GM21360 (cell line): ENCODE results near the gene WASL.
"Not testable (repeated sequence)": the region's sequence is repeated elsewhere in the genome, so short reads cannot be mapped to it uniquely, and the experiment has no call there.

Source experiments
- ATAC-seq: cut with Tn5 transposase; IDR thresholded peaks from one replicate; pipeline ENCODE4 v1.9.1; 2021; ENCODE audit warnings: mild to moderate bottlenecking, moderate library complexity; ENCODE audit not compliant: unreplicated experiment

WASL gene

DNA sequence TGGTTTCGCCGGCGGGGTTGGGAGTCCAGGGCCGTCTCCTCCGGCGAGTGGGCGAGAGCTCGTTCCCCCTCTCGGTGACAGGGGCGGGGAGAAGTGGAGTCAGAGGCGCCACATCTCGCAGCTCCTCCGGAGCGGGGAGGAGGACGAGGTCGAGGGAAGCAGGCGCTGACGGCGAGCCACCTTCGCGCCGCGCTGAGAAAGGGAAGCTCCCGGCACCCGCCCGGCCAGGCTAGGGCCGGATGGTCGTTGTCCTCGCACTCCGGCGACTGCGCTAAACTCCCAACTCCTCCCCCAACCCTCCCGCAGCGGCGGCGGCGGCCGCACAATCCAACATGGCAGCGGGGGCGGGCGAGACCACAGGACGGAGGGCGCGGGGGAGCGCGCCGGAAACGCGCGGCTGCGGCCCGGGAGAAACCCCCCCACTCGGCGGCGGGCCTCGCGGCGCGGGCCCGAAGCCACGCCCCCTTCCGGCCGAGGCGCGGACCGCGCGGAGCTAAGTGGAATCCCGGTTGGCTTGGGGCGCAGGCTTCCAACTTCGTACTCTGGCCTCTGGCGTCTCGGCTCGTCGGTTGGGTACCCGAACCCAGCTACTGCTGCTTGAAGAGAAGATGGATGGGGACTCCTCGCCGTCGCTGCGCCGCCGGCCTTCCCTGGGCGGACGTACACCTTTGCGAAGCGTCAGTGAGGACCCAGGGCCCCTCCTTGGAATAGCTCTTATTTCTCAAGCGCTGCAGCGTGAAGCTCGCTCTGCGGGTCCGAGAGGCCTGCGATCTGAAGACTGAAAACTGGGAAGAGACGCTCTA lies at the start of gene WASL:
Gene WASL, minus strand, starts transcription at position 270 of the 803 bp plus-strand sequence. Its CDS starts 269 bp downstream, at position 1.
- ATAC-seq = peak; percentile 74

- no peak for ATAC-seq
Measured at GRCh38 chr7:123797673-123798531, 49.1 kb upstream of the WASL start.

- ATAC-seq = no peak
Measured at GRCh38 chr7:123796568-123796967, 47.8 kb upstream of the WASL start.

GRCh38 chr7:123795917-123796316 lies 47.1 kb upstream of the WASL start:
- ATAC-seq = no peak

- not testable (repeated sequence) for ATAC-seq
Measured at GRCh38 chr7:123795116-123795515, 46.3 kb upstream of the WASL start.

DNA sequence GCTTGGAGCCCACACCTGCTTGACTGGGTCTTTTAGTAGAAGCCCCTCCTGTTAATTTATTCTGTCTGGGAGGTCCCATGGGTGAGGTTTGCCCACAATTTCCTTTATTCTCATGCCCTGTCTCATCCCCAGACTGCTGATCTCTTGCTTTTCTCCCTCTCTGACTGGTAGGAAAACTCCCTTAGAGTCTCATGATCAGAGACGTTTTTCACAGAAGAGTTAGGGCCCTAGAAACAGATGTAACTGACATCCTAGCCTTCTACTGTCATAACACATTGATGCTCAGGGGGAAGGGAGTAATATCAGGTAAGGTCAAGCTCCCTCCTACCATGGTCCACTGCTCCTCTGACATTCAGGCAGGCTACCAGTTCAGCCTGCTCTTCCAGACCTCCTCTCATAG lies 43.7 kb upstream of the WASL start:
- peak; percentile 59 for ATAC-seq

GRCh38 chr7:123791001-123791400 lies 42.2 kb upstream of the WASL start:
- ATAC-seq = no peak

GRCh38 chr7:123789817-123790216 lies 41.0 kb upstream of the WASL start:
- ATAC-seq = no peak

DNA sequence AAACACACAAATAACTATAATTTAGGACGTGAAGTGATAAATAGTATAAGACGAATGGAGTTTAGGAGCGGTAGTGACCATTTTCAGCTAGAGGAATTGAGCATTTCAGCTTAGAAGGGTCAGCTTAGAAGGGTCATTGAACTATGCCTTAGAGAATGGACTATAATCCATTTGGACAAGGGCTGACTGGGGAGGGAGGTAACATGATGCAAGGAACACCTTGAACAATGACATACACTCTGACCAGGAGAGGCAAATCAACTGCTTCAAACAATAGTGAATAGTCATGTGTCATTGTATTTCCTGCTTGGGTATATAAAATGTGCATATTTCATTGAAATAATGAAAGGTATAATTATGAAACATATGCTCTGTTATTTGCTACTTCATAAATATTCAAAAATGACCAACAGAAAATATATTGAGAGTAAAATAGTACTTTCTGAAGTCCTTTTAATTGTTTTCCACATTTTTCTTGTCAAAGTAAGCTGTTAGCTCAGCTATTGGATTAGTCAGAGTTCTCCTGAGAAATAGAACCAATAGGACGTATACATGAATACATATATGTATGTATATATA lies 40.5 kb upstream of the WASL start:
- no peak for ATAC-seq

DNA sequence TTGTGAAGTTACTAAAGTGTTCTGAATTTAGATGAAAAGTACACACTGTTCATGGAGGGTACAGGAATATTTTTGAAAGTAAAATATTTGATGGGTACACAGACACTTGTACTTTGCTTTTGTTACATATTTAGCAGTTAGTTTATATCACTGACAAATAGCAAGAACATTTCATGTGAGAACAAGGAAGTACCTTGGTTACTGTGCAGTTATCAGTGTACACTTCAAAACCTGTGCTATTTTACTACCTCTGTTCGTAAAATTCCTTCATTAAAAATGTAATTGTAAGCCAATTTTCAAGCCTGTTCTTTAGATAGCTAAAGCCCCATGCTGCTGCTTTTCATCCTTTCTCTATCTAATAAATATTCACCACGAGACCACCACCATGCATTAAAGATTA lies 39.8 kb upstream of the WASL start:
- ATAC-seq = no peak

- no peak for ATAC-seq
Measured at GRCh38 chr7:123787220-123788007, 38.6 kb upstream of the WASL start.

DNA sequence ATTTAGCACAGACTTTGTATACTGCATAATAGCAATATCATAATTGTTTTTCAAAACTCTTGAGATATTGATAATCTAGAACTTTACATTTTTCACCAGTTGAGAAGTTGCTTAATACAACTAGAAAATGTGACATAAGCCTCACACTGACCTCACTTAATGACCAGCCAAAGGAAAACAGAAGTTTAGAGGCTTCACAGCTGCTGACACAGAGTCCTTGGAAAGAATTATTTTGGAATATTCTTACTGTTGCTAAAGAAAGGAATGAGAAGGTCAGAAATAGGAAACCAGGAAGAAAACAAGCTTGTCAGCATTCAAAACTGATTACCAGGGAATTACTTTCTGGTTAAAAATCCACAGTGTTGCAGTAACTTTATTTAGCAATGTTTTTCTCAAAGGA lies 35.5 kb upstream of the WASL start:
- no peak for ATAC-seq

DNA sequence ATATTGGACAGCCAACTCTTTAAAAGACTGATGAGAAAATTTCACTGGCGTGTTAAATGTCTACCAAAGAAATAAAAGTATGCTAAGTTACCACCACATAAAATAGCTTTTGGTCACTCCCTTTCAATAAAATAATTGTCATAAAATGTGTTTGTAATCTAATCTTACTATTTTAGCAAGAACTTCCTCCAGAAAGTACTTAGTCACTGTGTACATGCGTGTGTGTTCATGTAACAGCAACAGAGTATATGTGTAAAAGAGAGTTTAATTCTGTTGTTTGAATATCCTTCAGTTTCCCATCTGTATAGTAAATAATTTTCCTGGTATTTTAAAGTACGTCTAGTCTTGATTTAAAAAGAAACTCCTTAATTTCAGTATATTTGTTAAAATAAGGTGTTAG lies 35.0 kb upstream of the WASL start:
- ATAC-seq = no peak

- ATAC-seq = no peak
Measured at GRCh38 chr7:123782071-123782798, 33.4 kb upstream of the WASL start.

GRCh38 chr7:123780472-123780871 lies 31.7 kb upstream of the WASL start:
- not testable (repeated sequence) for ATAC-seq

GRCh38 chr7:123774496-123774895 lies 25.7 kb upstream of the WASL start:
- ATAC-seq = no peak

- no peak for ATAC-seq
Measured at GRCh38 chr7:123773481-123773880, 24.7 kb upstream of the WASL start.

GRCh38 chr7:123772652-123773051 lies 23.8 kb upstream of the WASL start:
- ATAC-seq = no peak

DNA sequence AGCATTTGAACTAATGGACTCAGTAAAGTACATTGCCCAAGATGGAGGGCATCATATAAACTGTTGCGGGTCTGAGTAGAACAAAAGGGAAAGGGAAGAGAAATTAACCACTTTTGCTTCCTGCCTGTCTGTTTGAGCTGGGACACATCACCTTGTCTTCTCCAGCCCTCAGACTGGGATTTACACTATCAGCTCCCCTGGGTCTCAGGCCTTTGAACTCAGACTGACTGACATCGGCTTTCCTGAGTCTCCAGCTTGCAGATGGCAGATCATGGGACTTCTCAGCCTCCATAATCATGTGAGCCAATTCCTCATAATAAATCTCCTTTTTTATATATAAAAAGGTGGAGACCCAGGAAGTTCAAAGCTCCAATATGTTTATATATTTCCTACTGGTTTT lies 23.0 kb upstream of the WASL start:
- ATAC-seq = no peak

DNA sequence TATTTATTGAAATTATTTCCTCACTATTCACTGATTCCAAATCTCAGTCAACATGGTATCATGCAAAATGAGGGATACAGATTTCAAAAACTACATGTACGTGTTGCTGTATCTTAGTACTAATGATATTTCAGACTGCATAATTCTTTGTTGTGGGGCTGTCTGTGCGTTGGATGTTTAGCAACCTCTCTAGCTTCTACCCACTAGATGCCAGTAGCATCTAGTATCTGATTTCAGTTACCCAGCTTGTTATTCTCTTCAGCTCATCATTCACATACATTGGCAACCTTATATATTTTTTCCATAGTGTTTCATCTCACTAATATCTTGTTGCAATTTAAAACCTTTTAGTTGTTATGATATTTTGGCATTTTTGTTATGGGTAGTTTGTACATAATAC lies 22.5 kb upstream of the WASL start:
- no peak for ATAC-seq
